ENCODE data around the gene INPP5A. TPM values are rescaled to one million over a fixed set of nuclear protein-coding genes. Genes with fewer than 3 reads are reported as not detected.

Gene INPP5A
- total RNA-seq, 2 donors from 2014 or later, result 9.2 to 14.5 TPM

GRCh38 chr10:132562177-132562915, 24.8 kb downstream of the INPP5A start:
- no peak for DNase-seq

GRCh38 chr10:132562916-132563456, 25.4 kb downstream of the INPP5A start:
- H3K27me3 ChIP-seq, result no peaks in the 10 kb centered on the region
- TF ChIP-seq POLR2A (IDR thresholded peaks at IDR 0.05) (no peak), CTCF (IDR thresholded peaks at IDR 0.05) (no peak)
- H3K4me1 ChIP-seq, result peaks cover 5% of the 10 kb centered on the region
- H3K9me3 ChIP-seq, result no peaks in the 10 kb centered on the region
- WGBS, 2 donors, result 89 to 93% methylated on average over 9 to 12 of the region's 14 CpGs
- intact Hi-C loops (cut with DNase I), result no loop called here
- H3K36me3 ChIP-seq (replicated peaks in 1 of 2; ENCODE audit: insufficient read depth in 1 of 2, low read depth in 2 of 2), result no peaks in the 10 kb centered on the region
- H3K4me3 ChIP-seq, result no peak overlapping the region
- no peak for DNase-seq
- no peak overlapping the region for H3K27ac ChIP-seq
- ATAC-seq, result no peak

More at GRCh38 chr10:132562177-132562915, 24.8 kb downstream of the INPP5A start:
- H3K4me1 ChIP-seq, result peaks cover 5% of the 10 kb centered on the region
- ATAC-seq, result no peak
- H3K27me3 ChIP-seq, result no peaks in the 10 kb centered on the region
- TF ChIP-seq CTCF (IDR thresholded peaks at IDR 0.05) (no peak), POLR2A (IDR thresholded peaks at IDR 0.05) (no peak)
- WGBS, 2 donors, result 92 to 94% methylated on average over 7 to 26 of the region's 29 CpGs
- no peaks in the 10 kb centered on the region for H3K36me3 ChIP-seq (replicated peaks in 1 of 2; ENCODE audit: insufficient read depth in 1 of 2, low read depth in 2 of 2)
- no peak overlapping the region for H3K4me3 ChIP-seq
- H3K27ac ChIP-seq, result no peak overlapping the region
- H3K9me3 ChIP-seq, result no peaks in the 10 kb centered on the region
- intact Hi-C loops (cut with DNase I), result no loop called here

- WGBS, 2 donors, result 88 to 91% methylated on average over 19 to 24 of the region's 24 CpGs
- intact Hi-C loops (cut with DNase I), result no loop called here
- Histone ChIP-seq H3K27ac (no peak overlapping the region), H3K9me3 (no peaks in the 10 kb centered on the region), H3K36me3 (replicated peaks in 1 of 2; ENCODE audit: insufficient read depth in 1 of 2, low read depth in 2 of 2) (no peaks in the 10 kb centered on the region), H3K4me3 (no peak overlapping the region), H3K27me3 (no peaks in the 10 kb centered on the region), H3K4me1 (peaks cover 5% of the 10 kb centered on the region)
- DNase-seq (no peak), ATAC-seq (no peak)
- TF ChIP-seq CTCF (IDR thresholded peaks at IDR 0.05) (no peak), POLR2A (IDR thresholded peaks at IDR 0.05) (no peak)
Measured at GRCh38 chr10:132563485-132564248, 26.1 kb downstream of the INPP5A start.

DNA sequence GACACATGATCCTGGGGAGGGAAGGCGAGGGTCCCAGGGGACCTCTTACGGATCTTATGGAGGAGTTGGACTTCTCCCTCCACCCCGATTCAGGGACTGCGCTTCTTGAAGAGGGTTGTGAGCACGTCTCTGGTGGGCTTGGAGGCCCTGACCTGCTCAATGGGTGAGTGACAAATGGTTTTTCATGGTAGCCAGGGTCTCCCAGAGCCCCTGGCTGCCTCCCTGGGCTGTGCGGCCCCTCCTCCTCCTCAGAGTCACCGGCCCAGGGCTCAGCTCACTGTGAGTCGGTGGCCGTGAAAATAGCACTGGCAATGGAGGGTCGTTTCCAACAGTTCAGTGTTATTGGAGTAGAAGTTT, 26.6 kb downstream of the INPP5A start:
- ATAC-seq, result no peak
- H3K4me1 ChIP-seq, result peaks cover 5% of the 10 kb centered on the region

More for the DNA sequence above, 26.6 kb downstream of the INPP5A start:
- Histone ChIP-seq H3K9me3 (no peaks in the 10 kb centered on the region), H3K27me3 (no peaks in the 10 kb centered on the region), H3K27ac (no peak overlapping the region), H3K4me3 (no peak overlapping the region), H3K36me3 (replicated peaks in 1 of 2; ENCODE audit: insufficient read depth in 1 of 2, low read depth in 2 of 2) (no peaks in the 10 kb centered on the region)
- no peak for DNase-seq
- no peak for TF ChIP-seq POLR2A (IDR thresholded peaks at IDR 0.05)
- no peak for TF ChIP-seq CTCF (IDR thresholded peaks at IDR 0.05)
- WGBS, 2 donors, result 97 to 99% methylated on average over 8 to 10 of the region's 10 CpGs
- intact Hi-C loops (cut with DNase I), result no loop called here
